HG02943 (cell line): ENCODE data around the gene SRRM4.

Source experiments
- ATAC-seq: cut with Tn5 transposase; IDR thresholded peaks from one replicate; pipeline ENCODE4 v1.9.1; 2021; ENCODE audit warnings: mild to moderate bottlenecking, low read depth, moderate library complexity; ENCODE audit not compliant: unreplicated experiment

Gene SRRM4

GRCh38 chr12:119157528-119157927 is 176.2 kb downstream of the SRRM4 start:
- ATAC-seq, result no peak

- no peak for ATAC-seq
Measured at GRCh38 chr12:119157978-119158377, 176.6 kb downstream of the SRRM4 start.

- no peak for ATAC-seq
Measured at GRCh38 chr12:119158402-119158801, 177.1 kb downstream of the SRRM4 start.

- ATAC-seq, result no peak
Measured at GRCh38 chr12:119159844-119160243, 178.5 kb downstream of the SRRM4 start.

- no peak for ATAC-seq
Measured at GRCh38 chr12:119167902-119168301, 186.6 kb downstream of the SRRM4 start.

- no peak for ATAC-seq
Measured at GRCh38 chr12:119168721-119169120, 187.4 kb downstream of the SRRM4 start.

GRCh38 chr12:119169150-119169549 is 187.8 kb downstream of the SRRM4 start:
- ATAC-seq, result no peak

- no peak for ATAC-seq
Measured at GRCh38 chr12:119171291-119171690, 189.9 kb downstream of the SRRM4 start.

GRCh38 chr12:119171691-119172425 is 190.5 kb downstream of the SRRM4 start:
- no peak for ATAC-seq

- no peak for ATAC-seq
Measured at GRCh38 chr12:119175081-119175480, 193.7 kb downstream of the SRRM4 start.

GRCh38 chr12:119176267-119177055 is 195.1 kb downstream of the SRRM4 start:
- no peak for ATAC-seq

- ATAC-seq, result no peak
Measured at GRCh38 chr12:119177056-119177325, 195.7 kb downstream of the SRRM4 start.

GRCh38 chr12:119177724-119178380 is 196.5 kb downstream of the SRRM4 start:
- ATAC-seq, result no peak

- ATAC-seq, result no peak
Measured at GRCh38 chr12:119178544-119179334, 197.4 kb downstream of the SRRM4 start, which contains the start of gene HSPB8. HSPB8 (plus strand) TSS chr12:119178931; CDS start chr12:119179313, 382 bp downstream.

GRCh38 chr12:119179335-119180021 is 198.1 kb downstream of the SRRM4 start:
- ATAC-seq, result no peak

GRCh38 chr12:119180380-119181040 is 199.2 kb downstream of the SRRM4 start:
- ATAC-seq, result no peak

- no peak for ATAC-seq
Measured at GRCh38 chr12:119181202-119181601, 199.9 kb downstream of the SRRM4 start.

- no peak for ATAC-seq
Measured at GRCh38 chr12:119181944-119182343, 200.6 kb downstream of the SRRM4 start.

GRCh38 chr12:119182701-119183493 is 201.6 kb downstream of the SRRM4 start:
- no peak for ATAC-seq
